Measurements from ENCODE around the gene SSH2.

- TF ChIP-seq CTCF (IDR thresholded peaks at IDR 0.05) (no peak), EP300 (IDR thresholded peaks at IDR 0.05) (no peak), POLR2AphosphoS5 (IDR thresholded peaks at IDR 0.05) (no peak)
Observed at GRCh38 chr17:29776026-29776425, 154.0 kb downstream of the SSH2 start.
